Ramos (cell line): ENCODE data around the gene DHRS7.

ENCODE experiments used
- in situ Hi-C: fragments of 300-500 bp; cut with MboI; formaldehyde crosslinking; loops from one replicate; pipeline ENCODE4 v1.14.3; 2022; ENCODE audit warnings: low sequenced_read_pairs; ENCODE audit not compliant: unreplicated experiment

DHRS7 gene

GRCh38 chr14:60164712-60165546 is at the start of gene DHRS7:
Gene DHRS7 (minus strand): TSS chr14:60165398. CDS start chr14:60165309, 89 bp downstream.
- in situ Hi-C loops: loop anchor here (25.0 kb wide), 1 partner anchor 678 kb away; the partner anchor contains the start of genes JKAMP and L3HYPDH

GRCh38 chr14:60214415-60215126 is 49.4 kb upstream of the DHRS7 start:
- in situ Hi-C loops: no loop called here

- in situ Hi-C loops: no loop called here
These were observed 48.8 kb upstream of the DHRS7 start for GRCh38 chr14:60214003-60214402.

- in situ Hi-C loops: no loop called here
These were observed 47.5 kb upstream of the DHRS7 start for GRCh38 chr14:60212503-60213371.

GRCh38 chr14:60211153-60211552 is 46.0 kb upstream of the DHRS7 start:
- in situ Hi-C loops: no loop called here

GRCh38 chr14:60210703-60211102 is 45.5 kb upstream of the DHRS7 start:
- in situ Hi-C loops: no loop called here

GRCh38 chr14:60206837-60207533 is 41.8 kb upstream of the DHRS7 start:
- in situ Hi-C loops: no loop called here

- in situ Hi-C loops: no loop called here
These were observed 41.1 kb upstream of the DHRS7 start for GRCh38 chr14:60206249-60206670.

GRCh38 chr14:60204843-60205774 is 39.9 kb upstream of the DHRS7 start:
- in situ Hi-C loops: no loop called here

GRCh38 chr14:60204104-60204842 is 39.1 kb upstream of the DHRS7 start:
- in situ Hi-C loops: no loop called here

- in situ Hi-C loops: loop anchor here (25.0 kb wide), 1 partner anchor 562 kb away; no protein-coding TSS in a partner anchor
These were observed 34.1 kb upstream of the DHRS7 start for GRCh38 chr14:60199321-60199720.

- in situ Hi-C loops: loop anchor here (25.0 kb wide), 1 partner anchor 560 kb away; no protein-coding TSS in a partner anchor
These were observed 32.6 kb upstream of the DHRS7 start for GRCh38 chr14:60197629-60198303.

- in situ Hi-C loops: loop anchor here (25.0 kb wide), 1 partner anchor 559 kb away; no protein-coding TSS in a partner anchor
These were observed 31.1 kb upstream of the DHRS7 start for GRCh38 chr14:60196291-60196690.

- in situ Hi-C loops: loop anchor here (25.0 kb wide), 1 partner anchor 558 kb away; no protein-coding TSS in a partner anchor
These were observed 30.1 kb upstream of the DHRS7 start for GRCh38 chr14:60195179-60195810.

- in situ Hi-C loops: loop anchor here (5.0 to 25.0 kb wide), 5 partner anchors 125 to 553 kb away; no protein-coding TSS in a partner anchor
These were observed 25.0 kb upstream of the DHRS7 start for GRCh38 chr14:60189923-60190840.

GRCh38 chr14:60188696-60189095 is 23.5 kb upstream of the DHRS7 start:
- in situ Hi-C loops: loop anchor here (5.0 to 25.0 kb wide), 5 partner anchors 124 to 551 kb away; no protein-coding TSS in a partner anchor
